GM12874 (cell line): ENCODE measurements around the gene BRD2.

Source experiments
- TF ChIP-seq, protein P1 (sequence below): IDR thresholded peaks from 2 replicates; pipeline ENCODE4 v1.5.1; 2011; ENCODE audit warnings: low read depth, mild to moderate bottlenecking, control low read depth, low read length, moderate library complexity; ENCODE audit not compliant: insufficient read depth

Gene BRD2

DNA sequence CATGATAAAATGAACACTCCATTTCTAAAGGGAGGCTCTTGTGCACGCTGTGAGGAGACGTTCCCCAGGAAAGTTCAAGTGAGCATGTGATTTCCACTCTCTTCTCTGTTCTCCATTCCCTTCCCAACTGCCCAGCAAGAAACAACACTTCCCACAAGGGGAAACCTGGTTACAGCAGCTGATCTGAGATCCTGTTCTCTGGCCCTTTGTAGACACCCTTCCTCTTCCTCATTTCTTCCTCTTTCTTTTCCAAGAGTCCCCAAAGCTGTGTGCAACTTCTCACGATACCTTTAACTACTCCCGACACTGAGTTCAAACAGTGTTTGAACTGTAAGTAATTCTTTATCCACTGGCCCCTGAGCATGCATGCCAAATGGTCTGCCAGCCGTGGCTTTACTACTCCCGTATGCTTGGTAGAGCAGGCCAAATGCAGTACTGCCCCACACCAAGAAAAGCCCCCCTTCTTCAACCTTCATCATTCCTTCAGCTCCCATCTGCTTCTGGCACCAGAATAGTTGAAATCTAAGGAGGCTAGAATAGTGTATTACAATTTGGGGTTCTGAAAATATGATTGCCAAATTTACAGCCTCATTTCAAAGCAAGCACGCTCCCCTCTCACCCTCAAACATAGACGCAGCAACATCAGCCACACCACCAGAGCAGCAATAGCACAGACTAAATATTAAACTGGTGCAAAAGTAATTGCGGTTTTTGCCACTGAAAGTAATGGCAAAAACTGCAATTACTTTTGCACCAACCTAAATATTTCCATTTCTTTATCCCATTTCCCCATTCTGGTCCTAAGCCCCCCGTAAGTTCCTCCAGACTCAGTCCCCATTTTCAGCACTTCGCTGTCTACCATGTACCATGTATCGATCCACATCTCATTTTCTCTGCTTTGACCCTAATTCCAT is 31.9 kb upstream of the BRD2 start:
- TF ChIP-seq, protein P1, sequence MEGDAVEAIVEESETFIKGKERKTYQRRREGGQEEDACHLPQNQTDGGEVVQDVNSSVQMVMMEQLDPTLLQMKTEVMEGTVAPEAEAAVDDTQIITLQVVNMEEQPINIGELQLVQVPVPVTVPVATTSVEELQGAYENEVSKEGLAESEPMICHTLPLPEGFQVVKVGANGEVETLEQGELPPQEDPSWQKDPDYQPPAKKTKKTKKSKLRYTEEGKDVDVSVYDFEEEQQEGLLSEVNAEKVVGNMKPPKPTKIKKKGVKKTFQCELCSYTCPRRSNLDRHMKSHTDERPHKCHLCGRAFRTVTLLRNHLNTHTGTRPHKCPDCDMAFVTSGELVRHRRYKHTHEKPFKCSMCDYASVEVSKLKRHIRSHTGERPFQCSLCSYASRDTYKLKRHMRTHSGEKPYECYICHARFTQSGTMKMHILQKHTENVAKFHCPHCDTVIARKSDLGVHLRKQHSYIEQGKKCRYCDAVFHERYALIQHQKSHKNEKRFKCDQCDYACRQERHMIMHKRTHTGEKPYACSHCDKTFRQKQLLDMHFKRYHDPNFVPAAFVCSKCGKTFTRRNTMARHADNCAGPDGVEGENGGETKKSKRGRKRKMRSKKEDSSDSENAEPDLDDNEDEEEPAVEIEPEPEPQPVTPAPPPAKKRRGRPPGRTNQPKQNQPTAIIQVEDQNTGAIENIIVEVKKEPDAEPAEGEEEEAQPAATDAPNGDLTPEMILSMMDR: no peak

DNA sequence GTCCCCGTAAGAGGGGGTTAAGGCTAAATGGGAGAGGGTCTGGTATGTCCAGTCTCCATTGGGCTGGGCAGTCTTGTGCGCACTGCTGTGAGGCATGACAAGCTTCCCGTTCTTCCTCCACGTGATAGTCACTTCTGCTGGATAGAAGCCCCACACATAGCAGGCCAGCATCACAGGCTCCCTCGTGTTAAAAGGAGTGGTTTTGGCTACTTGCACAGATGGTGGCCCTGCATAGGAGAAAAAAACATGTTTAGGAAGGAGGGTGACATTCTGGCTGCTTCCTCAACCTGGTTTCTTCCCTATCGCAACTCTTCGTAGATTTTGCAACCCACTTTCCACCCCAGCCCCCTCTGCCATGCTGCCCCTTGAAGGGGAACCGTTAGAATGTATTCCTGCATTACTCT is 31.2 kb upstream of the BRD2 start:
- TF ChIP-seq, protein P1: no peak

DNA sequence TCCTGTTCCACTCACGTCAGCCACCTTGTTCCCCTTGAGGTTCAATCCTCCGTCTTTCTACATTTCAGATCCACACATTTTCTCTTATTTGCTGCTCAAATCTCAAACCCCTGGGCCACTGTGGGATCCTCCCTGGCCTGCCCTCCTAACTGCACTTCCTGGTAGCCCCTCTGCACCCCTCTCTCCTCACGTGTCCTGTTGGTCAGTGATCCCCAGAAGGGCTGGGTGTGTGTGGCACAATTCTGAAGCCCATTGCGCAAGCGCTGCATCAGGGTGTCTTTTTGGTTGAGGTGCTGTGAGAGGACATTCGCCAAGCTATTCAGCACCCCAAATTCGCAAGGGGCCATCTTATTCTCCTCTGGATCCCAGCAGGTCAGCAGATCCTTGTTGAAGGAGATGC is 29.9 kb upstream of the BRD2 start:
- TF ChIP-seq, protein P1: no peak

DNA sequence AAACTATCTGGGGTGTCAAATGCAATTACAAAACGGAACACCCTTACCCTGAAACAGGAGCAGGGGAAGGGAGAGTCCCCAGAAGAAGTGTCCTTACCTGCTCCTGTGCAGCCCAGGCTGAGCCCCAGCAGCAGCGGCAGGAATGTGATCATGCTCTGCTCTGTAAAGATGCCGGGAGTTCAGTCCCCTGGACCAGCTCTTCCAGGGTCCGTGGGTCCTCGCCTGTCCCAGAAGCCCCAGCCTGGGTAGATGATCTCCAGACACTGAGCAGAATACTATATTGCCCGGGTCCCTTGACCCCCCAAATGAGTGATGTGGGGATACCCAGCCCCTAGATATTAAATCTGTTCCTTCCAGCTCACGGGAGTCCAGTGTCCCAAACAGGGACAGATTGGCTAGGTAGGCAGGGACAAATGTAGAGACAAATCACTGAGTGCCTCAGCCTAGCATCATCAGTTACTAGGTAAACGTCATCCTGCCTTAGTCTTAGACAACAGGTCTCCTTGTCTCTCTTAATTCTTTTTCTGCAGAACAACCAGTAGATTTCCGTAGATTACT is 27.7 kb upstream of the BRD2 start, which contains the start of gene HLA-DMB:
HLA-DMB (minus strand) TSS at position 373 of the 558 bp plus-strand sequence; CDS start at position 152, 221 bp downstream.
- TF ChIP-seq, protein P1: no peak

DNA sequence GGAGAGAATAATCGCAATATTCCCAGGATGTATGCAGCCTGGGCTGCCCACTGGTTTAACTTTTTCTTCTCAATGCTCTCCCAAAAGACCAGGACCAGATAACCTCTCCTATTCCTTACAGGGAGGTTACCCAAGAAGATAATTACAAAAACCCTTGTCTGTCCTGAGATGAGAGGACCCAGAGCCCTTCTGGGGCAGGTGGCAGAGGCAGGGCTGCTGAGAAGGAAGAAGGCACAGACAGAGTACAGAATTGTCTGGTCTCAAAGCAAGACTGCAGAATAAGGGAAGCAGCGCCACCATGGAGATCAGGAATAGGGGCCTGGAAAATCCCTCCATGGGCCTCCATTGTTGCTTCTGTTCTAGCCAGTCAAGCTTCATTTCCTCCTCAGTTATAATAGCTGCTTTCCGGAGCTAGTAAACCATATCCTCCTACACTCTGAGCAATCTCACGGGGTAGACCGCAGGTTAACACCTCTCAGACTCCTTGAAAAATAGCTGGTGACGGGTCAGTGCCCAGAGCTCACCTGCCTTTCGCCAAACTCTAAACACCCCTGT is 27.1 kb upstream of the BRD2 start:
- TF ChIP-seq, protein P1: no peak

DNA sequence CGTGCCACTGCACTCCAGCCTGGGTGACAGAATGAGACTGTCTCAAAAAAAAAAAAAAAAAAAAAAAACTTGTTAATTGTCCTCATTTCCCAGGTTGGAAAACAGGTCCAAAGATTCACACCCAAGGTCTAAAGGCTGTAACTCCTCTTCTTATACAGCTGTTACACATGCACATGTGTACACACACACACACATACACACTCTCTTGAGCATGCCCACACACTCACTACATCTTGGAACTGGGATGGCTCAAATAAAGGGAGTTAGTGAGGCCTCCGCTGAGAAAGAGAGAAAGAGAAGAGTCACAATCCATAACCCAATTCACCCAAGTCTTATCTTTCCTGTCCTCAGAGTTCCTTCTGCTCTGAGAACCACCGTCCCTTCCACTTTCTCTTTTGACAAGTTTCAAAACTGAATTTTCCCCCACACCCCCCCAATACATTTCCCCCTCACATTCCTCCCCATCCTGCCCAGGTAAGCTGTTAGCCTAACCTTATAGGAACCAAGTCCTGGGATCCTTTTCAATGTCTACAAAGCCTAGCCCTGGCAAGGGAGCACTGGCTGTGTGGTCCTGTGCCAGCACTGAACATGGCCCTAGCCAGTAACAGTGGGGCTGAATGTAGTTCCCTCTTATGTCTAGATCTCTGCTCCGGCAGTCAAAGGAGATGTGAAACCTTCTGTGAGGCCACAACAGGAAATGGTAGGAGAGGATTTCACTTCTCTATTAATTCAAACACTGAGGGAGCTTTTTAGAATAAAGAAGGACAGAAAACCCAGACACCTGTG is 24.3 kb upstream of the BRD2 start:
- TF ChIP-seq, protein P1: no peak
